AG09319 (cell line): ENCODE results near the gene HES2.
"Not testable (repeated sequence)": the region's sequence is repeated elsewhere in the genome, so short reads cannot be mapped to it uniquely, and the experiment has no call there.

Experiments used
- DNase-seq: peaks from one replicate; pipeline ENCODE4 v3.0.0-alpha.2; 2010; ENCODE audit warnings: low read depth; ENCODE audit errors: extremely low read depth
- TF ChIP-seq, protein P1 (sequence below): IDR thresholded peaks from 2 replicates; pipeline ENCODE4 v1.5.1; 2011; ENCODE audit warnings: low read depth, mild to moderate bottlenecking, inconsistent platforms, low read length, moderate library complexity

HES2 gene

DNA sequence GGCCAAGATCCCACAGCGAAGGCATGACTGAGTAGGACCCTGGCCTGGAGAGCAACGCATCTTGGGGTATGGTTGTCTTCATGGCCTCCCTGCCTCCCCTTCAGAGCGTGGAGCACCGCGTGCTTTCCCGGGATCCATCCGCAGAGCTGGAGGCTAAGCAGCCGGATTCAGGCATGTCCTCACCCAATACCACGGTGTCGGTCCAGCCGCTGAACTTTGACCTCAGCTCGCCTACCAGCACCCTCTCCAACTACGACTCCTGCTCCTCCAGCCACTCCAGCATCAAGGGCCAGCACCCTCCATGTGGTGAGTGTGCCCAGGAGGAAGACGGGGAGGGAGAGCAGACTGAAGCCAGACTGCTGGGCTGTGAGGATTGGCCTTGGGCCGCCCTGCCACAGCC lies 24.7 kb upstream of the HES2 start:
- TF ChIP-seq, protein P1, sequence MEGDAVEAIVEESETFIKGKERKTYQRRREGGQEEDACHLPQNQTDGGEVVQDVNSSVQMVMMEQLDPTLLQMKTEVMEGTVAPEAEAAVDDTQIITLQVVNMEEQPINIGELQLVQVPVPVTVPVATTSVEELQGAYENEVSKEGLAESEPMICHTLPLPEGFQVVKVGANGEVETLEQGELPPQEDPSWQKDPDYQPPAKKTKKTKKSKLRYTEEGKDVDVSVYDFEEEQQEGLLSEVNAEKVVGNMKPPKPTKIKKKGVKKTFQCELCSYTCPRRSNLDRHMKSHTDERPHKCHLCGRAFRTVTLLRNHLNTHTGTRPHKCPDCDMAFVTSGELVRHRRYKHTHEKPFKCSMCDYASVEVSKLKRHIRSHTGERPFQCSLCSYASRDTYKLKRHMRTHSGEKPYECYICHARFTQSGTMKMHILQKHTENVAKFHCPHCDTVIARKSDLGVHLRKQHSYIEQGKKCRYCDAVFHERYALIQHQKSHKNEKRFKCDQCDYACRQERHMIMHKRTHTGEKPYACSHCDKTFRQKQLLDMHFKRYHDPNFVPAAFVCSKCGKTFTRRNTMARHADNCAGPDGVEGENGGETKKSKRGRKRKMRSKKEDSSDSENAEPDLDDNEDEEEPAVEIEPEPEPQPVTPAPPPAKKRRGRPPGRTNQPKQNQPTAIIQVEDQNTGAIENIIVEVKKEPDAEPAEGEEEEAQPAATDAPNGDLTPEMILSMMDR, result no peak
- no peak for DNase-seq

DNA sequence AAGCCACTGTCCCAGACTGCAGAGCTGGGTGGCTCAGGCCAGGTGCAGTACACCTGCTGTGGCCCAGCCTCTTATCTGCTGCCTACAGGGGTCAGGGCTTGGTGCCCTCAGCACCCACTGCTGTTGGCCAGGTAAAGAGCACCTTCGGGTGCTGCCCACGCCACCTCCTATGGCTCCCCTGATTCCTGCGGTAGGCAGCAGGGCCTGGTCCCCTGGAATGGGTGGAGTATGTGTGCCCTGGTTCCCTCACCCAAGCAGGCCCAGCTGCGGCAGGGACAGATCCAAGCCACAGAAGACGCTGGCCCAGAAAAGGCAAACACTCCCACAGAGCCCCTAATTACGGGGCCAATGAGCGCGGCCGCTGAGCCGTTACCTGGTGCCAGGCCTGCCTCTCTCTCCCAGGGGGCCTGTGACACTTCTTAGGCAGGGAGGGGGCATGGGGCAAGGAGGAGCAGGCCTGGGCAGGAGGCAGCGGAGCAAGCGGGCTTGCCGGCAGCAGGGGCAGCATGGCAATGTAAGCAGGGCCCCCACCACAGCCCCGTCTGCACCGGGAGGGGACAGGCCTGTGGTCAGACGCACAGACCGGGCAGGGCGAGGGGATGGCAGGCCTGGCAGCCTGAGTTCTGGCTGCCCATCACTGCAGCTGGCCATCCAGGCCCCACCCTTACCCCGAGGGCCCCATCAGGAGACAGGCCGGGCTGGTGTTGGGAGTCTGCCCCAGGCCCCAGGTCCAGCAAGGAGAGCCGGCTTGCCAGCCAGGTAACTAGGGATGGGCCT lies 23.8 kb upstream of the HES2 start:
- TF ChIP-seq, protein P1, result no peak
- DNase-seq, result no peak

DNA sequence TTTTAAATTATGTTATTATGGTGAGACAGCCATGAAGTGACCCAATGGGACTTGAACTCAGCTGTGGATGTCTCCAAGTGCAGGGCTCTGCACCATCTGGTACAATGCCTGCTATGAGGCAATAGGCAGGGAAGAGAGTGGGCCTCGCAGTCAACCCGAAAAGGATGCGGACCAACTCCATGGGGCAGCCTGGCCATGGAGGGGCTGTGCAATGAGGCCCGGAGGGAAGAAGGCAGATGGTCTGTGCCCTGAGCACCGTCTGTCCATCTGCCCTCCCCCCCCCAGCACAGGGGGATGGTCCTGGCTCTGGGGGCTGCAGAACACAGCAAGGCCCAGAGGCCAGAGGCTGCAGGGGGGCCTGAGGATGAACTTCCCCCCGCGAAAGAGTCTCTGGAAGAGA lies 21.9 kb upstream of the HES2 start:
- no peak for DNase-seq
- TF ChIP-seq, protein P1, result no peak

DNA sequence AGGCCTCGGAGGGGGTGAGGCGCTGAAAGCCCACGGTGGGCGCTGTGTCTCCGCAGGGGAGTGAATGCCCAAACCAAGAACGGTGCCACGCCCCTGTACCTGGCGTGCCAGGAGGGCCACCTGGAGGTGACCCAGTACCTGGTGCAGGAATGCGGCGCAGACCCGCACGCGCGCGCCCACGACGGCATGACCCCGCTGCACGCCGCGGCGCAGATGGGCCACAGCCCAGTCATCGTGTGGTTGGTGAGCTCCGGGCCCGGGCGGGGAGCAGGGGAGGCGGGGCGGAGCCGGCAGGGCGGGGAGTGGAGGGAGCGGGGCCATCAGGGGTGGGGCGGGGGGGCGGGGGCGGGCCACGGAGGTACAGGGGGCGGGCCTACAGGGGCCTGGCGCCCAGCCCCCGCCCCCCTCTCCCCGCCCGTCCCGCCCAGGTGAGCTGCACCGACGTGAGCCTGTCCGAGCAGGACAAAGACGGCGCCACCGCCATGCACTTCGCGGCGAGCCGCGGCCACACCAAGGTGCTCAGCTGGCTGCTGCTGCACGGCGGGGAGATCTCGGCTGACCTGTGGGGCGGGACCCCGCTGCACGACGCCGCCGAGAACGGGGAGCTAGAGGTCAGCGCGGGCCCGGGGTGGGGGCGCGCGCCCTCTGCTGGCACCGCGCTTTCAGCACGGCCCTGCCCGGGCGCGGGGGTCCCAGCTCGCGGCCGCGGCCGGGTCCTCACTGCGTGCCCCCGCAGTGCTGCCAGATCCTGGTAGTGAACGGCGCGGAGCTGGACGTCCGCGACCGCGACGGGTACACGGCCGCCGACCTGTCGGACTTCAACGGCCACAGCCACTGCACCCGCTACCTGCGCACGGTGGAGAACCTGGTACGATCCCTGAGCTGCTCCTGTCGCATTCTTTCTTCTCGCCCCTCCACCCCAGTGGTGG lies 20.7 kb upstream of the HES2 start:
- no peak for DNase-seq
- TF ChIP-seq, protein P1, result no peak; the same call in 1 of the 2 replicates

DNA sequence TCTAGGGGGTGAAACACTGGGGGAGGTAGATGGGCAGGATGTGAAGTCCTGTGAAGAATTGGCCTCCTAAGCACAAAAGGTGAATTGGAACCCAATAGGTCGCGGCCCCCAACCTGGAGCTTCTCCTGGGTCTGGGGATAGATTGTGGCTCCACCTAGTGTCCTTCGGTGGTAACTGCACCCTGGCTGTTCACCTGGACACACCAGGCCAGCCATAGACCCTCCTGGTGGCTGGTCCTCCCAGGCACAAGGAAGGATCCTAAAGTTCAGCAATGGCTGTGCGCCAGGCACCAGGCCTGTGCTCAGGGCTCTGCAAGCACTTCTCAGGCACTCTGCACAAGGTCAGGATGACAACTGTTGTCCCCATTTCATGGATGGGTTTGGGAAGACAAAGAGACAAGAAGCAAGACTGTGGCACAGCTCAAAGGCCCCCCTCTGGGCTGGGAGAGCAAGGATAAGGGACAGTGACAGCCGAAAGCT lies 18.4 kb upstream of the HES2 start:
- DNase-seq, result peak; percentile 7
- TF ChIP-seq, protein P1, result peak; percentile 92

DNA sequence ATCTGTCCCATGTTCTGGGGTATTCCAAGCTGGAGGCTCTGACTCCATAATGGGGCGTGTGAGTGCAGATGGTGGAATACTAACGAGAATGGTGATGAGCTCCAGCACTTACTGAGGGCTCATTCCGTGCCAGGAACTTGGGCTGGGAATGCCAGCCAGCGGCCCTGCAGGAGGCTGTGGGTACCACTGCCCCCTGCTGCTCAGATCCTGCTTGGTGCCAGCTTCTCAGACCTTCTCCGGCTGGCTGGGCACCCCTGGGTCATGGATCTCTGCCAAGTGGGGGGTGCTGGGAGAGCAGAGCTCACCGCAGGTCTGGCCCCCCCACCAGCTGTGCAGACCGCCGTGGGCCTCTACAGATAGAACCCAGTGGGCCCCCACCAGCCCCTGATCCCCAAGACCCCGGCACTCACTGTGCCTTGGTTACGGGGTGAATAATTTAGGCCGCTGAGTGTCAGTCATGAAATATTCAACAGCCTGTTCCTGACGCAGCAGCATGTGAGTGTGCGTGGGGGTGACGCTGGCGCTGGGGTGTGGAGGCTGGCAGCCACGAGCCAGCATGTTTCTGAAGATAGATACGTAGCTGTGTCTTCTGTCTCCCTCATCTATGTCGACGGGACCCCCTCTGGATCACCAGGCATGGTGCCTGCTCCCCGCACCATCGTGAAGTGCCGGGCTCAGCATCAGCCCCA lies 17.4 kb upstream of the HES2 start:
- DNase-seq, result not testable (repeated sequence)

DNA sequence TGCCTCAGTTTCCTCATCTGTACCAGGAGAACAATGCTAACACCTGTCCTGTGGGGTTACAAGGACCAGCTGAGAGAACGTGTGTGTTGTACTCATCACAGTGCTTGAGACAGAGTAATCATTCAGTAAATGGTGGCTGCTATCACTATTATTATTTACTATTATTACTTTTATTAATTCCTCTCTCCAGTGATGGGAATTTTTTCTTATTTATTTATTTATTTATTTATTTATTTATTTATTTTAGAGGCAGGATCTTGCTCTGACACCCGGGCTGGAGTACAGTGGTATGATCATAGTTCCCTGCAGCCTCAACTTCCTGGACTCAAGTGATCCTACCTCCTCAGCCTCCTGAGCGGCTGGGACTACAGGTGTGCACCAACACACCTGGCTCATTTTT lies 16.6 kb upstream of the HES2 start:
- DNase-seq, result not testable (repeated sequence)

DNA sequence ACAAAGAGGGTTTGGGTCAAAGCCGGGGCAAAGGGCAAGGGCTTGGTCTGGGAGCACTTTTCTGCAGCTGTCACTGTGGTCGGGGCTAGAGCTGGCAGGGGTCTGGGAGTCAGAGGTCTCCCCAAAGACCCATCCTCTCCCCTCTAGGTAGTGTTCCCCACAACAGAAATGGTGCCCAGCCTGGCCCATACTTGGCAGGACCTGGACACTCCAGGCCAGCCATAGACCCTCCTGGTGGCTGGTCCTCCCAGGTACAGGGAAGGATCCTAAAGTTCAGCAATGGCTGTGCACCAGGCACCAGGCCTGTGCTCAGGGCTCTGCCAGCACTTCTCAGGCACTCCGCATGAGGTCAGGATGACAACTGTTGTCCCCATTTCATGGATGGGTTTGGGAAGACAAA lies 15.8 kb upstream of the HES2 start:
- TF ChIP-seq, protein P1, result no peak
- no peak for DNase-seq
